KMS-11 (cell line): ENCODE measurements around the gene ALKAL2.

Experiments
- H2AFZ ChIP-seq: fragments of 200-600 bp; sonication (generic); 2 replicates; pipeline ENCODE4 v1.6.1; 2016; ENCODE audit warnings: antibody characterized with exemption, mixed run types, low read depth
- H3K27ac ChIP-seq: fragments of 200-600 bp; sonication (generic); 2 replicates; pipeline ENCODE4 v1.6.1; 2016; ENCODE audit warnings: mild to moderate bottlenecking, mixed run types
- H3K27me3 ChIP-seq: fragments of 200-600 bp; sonication (generic); 2 replicates; pipeline ENCODE4 v1.6.1; 2017; ENCODE audit warnings: mild to moderate bottlenecking, low read depth, mixed run types, moderate library complexity; ENCODE audit not compliant: insufficient read depth
- H3K36me3 ChIP-seq: fragments of 200-600 bp; sonication (generic); 2 replicates; pipeline ENCODE4 v1.6.1; 2017; ENCODE audit warnings: mild to moderate bottlenecking, mixed run types; ENCODE audit not compliant: insufficient read depth
- H3K4me1 ChIP-seq: fragments of 200-600 bp; sonication (generic); 2 replicates; pipeline ENCODE4 v1.6.1; 2016; ENCODE audit warnings: mild to moderate bottlenecking, low read depth, mixed run types; ENCODE audit not compliant: poor library complexity, severe bottlenecking
- H3K4me2 ChIP-seq: fragments of 200-600 bp; sonication (generic); 2 replicates; pipeline ENCODE4 v1.7.0; 2016; ENCODE audit warnings: mild to moderate bottlenecking, mixed run types
- H3K4me3 ChIP-seq: fragments of 200-600 bp; sonication (generic); IDR thresholded peaks from 2 replicates; pipeline ENCODE4 v1.6.1; 2017; ENCODE audit warnings: low read depth, low read length, mixed read lengths; ENCODE audit not compliant: insufficient read depth
- H3K79me2 ChIP-seq: fragments of 200-600 bp; sonication (generic); 2 replicates; pipeline ENCODE4 v1.6.1; 2016; ENCODE audit warnings: low read depth, mixed run types; ENCODE audit not compliant: insufficient read depth
- H3K9ac ChIP-seq: fragments of 200-600 bp; sonication (generic); 2 replicates; pipeline ENCODE4 v1.6.1; 2016; ENCODE audit warnings: mild to moderate bottlenecking, mixed run types
- H4K20me1 ChIP-seq: fragments of 200-600 bp; sonication (generic); 2 replicates; pipeline ENCODE4 v1.6.1; 2016; ENCODE audit warnings: mild to moderate bottlenecking, mixed run types; ENCODE audit not compliant: insufficient read depth
- TF ChIP-seq, protein P1 (sequence below): fragments of 200-600 bp; sonication (generic); conservative IDR thresholded peaks from 2 replicates; pipeline ENCODE4 v1.6.1; 2017; ENCODE audit warnings: low read depth, mild to moderate bottlenecking, antibody characterized with exemption, low read length, moderate library complexity, mixed read lengths

The ALKAL2 gene

DNA sequence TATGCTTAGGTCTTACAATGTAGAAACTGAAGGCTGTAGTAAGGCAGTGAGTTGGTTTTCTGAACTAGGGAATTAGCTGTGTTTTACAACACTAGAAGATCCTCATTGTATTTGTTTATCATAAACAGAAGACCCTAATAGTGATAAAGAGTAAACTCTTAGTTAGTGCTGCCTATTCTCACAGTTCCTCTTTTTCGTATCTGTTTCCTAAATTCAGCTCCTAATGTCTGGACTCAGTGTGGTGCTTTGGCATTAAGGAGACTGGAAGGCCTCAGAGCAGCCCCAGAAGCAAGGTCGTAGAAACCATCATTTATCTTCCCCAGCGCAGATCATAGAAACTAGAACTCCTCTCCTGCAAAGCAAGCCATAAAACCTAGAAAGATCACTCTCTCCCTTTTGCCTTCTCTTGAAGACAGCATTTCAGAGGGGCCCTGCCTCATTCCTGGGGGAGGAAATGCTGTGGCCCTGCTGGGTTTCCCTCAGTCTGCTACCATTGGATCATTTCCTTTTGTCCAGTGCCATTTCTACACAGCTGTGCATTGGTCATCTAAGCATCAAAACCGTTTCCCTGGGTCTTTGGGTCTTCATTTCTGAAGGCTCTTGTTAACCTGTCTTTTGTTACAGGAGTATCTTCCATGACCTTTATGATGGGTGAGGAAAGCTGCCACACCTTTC, 18.4 kb downstream of the ALKAL2 start:
- Histone ChIP-seq H3K27me3 (no peaks in the 10 kb centered on the region), H3K4me1 (peaks cover 20% of the 10 kb centered on the region), H3K4me3 (no peak overlapping the region), H3K79me2 (peaks cover 96% of the 10 kb centered on the region), H4K20me1 (0 out of 2 replicates have a peak, but pooled peaks cover 9% of the 10 kb centered on the region), H3K9ac (no peak overlapping the region), H3K27ac (no peak overlapping the region), H3K36me3 (no peaks in the 10 kb centered on the region), H2AFZ (no peak overlapping the region), H3K4me2 (no peak overlapping the region)
- TF ChIP-seq, protein P1, sequence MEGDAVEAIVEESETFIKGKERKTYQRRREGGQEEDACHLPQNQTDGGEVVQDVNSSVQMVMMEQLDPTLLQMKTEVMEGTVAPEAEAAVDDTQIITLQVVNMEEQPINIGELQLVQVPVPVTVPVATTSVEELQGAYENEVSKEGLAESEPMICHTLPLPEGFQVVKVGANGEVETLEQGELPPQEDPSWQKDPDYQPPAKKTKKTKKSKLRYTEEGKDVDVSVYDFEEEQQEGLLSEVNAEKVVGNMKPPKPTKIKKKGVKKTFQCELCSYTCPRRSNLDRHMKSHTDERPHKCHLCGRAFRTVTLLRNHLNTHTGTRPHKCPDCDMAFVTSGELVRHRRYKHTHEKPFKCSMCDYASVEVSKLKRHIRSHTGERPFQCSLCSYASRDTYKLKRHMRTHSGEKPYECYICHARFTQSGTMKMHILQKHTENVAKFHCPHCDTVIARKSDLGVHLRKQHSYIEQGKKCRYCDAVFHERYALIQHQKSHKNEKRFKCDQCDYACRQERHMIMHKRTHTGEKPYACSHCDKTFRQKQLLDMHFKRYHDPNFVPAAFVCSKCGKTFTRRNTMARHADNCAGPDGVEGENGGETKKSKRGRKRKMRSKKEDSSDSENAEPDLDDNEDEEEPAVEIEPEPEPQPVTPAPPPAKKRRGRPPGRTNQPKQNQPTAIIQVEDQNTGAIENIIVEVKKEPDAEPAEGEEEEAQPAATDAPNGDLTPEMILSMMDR = no peak

DNA sequence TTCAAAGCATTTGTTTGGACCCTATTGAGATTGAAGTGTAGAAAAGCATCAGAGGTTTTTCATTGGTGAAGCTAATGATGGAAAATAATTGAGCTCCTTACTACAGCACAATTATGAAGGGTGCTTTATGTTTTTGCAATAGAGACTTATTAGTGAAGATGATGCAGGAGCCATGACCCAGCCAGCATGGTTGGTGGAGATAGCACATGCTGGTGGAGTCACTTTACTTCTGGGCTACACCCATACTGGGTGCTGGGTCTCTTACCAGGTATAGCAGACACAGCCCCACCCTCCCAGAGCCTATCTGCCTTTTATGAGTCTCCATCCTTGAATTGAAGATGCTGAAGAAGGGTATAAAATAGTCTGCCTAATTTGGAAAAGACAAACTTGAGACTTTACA, 19.6 kb downstream of the ALKAL2 start:
- Histone ChIP-seq H4K20me1 (0 out of 2 replicates have a peak, but pooled peaks cover 9% of the 10 kb centered on the region), H2AFZ (no peak overlapping the region), H3K4me3 (no peak overlapping the region), H3K9ac (no peak overlapping the region), H3K4me1 (peaks cover 20% of the 10 kb centered on the region), H3K27ac (no peak overlapping the region), H3K4me2 (no peak overlapping the region), H3K27me3 (no peaks in the 10 kb centered on the region), H3K36me3 (no peaks in the 10 kb centered on the region), H3K79me2 (peaks cover 85% of the 10 kb centered on the region)
- TF ChIP-seq, protein P1 = no peak

DNA sequence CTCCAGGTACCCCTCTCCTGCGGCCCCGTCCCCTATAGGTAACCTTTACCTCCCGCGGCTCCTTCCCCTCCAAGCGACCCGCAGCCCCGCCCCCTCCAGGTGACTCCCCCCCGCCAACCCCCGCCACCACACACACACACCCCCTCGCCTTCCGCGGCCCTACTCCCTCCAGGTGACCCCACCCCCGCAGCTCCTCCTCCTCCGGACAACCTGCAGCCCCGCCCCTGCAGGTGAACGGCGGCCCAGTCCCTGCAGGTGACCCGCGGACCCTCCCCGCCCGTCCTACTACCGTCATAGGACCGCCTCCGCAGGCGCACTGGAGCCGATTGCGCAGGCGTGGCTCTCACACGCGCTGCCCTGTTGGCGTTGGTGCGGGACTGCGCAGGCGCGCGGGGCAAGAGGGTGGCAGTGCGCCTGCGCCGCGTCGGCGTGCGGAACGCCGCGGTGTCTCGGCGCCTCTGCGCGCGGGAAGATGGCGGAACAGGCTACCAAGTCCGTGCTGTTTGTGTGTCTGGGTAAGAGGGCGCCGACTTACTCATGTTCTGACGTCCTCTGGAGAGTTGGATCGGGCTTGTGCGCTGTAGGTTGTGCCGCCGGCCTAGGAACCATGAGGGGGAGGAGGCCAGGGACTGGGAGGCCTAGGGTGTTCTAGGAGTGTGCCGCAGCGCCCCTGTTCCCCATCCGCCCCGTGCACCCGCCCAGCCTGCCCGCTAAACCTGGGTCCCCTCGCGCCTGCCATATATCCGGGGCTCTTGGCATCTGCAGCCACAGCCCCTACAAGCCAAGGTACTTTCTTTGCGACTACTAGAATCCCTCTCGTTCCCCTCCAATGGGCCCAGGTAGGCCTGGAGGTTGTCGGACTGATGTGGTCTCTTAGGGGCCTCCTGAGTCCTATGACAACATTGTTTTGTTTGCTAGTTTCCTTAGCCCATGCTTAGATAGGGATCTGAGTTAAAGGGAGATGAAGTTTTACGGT, 23.1 kb downstream of the ALKAL2 start, which contains the start of gene ACP1:
Gene ACP1, plus strand, starts transcription at position 455 of the 976 bp plus-strand sequence. Its CDS starts 18 bp downstream, at position 473.
- Histone ChIP-seq H3K4me3 (no peak within 1 kb of the TSS), H3K4me1 (peaks cover 20% of the 10 kb centered on the region), H4K20me1 (0 out of 2 replicates have a peak, but pooled peaks cover 9% of the 10 kb centered on the region), H3K27ac (peak within 1 kb of the TSS; percentile 52), H2AFZ (peak within 1 kb of the TSS; percentile 54), H3K4me2 (peak within 1 kb of the TSS; percentile 81), H3K36me3 (no peaks in the 10 kb centered on the region), H3K9ac (peak within 1 kb of the TSS; percentile 73), H3K27me3 (no peaks in the 10 kb centered on the region), H3K79me2 (peaks cover 50% of the 10 kb centered on the region)
- TF ChIP-seq, protein P1 = no peak

DNA sequence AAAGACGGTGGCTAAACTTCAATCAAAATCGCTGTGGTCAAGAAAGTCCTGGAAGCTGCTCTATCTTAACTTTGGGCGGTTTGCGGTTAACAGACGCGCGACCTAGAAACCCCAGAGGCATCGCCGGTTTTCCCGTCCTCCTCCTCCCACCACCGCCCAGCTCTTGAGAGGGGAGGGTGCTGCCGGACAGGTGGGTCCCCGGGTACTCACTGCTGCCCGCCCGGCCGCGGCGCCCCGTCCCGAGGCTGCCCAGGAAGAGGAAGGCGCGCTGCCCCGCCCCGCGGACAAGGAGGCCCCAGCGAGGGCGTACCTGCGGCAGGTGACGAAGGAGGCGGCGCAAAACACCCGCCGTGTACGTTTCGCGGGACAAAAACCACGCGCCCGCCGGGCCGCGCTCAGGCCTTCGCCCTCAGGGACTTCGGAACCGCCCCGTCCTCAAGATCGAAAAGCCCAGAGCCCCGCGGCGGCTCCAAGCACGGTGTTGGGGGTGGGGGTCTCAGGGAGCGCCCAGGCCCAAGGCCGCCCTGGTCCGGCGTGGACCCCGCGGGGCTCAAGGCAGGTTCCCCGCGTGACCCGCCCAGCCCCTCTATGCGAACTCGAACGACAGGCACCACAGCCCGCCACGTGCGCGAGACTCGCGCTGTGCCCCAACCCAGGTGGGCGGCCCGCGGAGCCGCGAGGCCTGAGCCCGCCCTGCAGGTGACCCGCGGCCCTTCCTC, 24.0 kb downstream of the ALKAL2 start, which contains the start of gene SH3YL1:
Gene SH3YL1, minus strand, starts transcription at position 259 of the 719 bp plus-strand sequence. Its CDS starts 48 bp downstream, at position 211.
- peak within 1 kb of the TSS; percentile 54 for H2AFZ ChIP-seq
- peak within 1 kb of the TSS; percentile 81; the same call in 1 of the 2 replicates for H3K4me2 ChIP-seq
- H3K36me3 ChIP-seq = no peaks in the 10 kb centered on the region
- no peak within 1 kb of the TSS for H3K4me3 ChIP-seq
- H4K20me1 ChIP-seq = 0 out of 2 replicates have a peak, but pooled peaks cover 9% of the 10 kb centered on the region
- H3K9ac ChIP-seq = peak within 1 kb of the TSS; percentile 73
- H3K27me3 ChIP-seq = no peaks in the 10 kb centered on the region
- H3K4me1 ChIP-seq = peaks cover 20% of the 10 kb centered on the region
- TF ChIP-seq, protein P1 = no peak
- H3K79me2 ChIP-seq = peaks cover 42% of the 10 kb centered on the region
- peak within 1 kb of the TSS; percentile 52 for H3K27ac ChIP-seq
